ENCODE measurements around the gene ZFP36L2. TPM values are rescaled to one million over a fixed set of nuclear protein-coding genes. Genes with fewer than 3 reads are reported as not detected.

The ZFP36L2 gene
- polyA plus RNA-seq, 2 of the 4 experiments (the other 2 are of a cell fraction) = 10.5 to 17.3 TPM

GRCh38 chr2:43224131-43224570 is 2.3 kb downstream of the ZFP36L2 start (continued):
- TF ChIP-seq HOXB5 (CRISPR knock-in tag; IDR thresholded peaks at IDR 0.05) (0 out of 2 replicates have a peak, but pooled peaks have one; percentile 4), SMC3 (IDR thresholded peaks at IDR 0.05) (peak; percentile 78), RARB (CRISPR knock-in tag; IDR thresholded peaks at IDR 0.05) (no peak), EP300 (IDR thresholded peaks at IDR 0.05) (no peak)
- TF ChIP-seq, protein P1, sequence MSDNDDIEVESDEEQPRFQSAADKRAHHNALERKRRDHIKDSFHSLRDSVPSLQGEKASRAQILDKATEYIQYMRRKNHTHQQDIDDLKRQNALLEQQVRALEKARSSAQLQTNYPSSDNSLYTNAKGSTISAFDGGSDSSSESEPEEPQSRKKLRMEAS (IDR thresholded peaks at IDR 0.05) = peak; percentile 56

- TF ChIP-seq CBX2 (IDR thresholded peaks at IDR 0.05; ENCODE audit: borderline replicate concordance, low read depth) = no peak
- TF ChIP-seq ZSCAN20 (CRISPR knock-in tag; IDR thresholded peaks at IDR 0.05) = no peak
- TF ChIP-seq, protein P2, sequence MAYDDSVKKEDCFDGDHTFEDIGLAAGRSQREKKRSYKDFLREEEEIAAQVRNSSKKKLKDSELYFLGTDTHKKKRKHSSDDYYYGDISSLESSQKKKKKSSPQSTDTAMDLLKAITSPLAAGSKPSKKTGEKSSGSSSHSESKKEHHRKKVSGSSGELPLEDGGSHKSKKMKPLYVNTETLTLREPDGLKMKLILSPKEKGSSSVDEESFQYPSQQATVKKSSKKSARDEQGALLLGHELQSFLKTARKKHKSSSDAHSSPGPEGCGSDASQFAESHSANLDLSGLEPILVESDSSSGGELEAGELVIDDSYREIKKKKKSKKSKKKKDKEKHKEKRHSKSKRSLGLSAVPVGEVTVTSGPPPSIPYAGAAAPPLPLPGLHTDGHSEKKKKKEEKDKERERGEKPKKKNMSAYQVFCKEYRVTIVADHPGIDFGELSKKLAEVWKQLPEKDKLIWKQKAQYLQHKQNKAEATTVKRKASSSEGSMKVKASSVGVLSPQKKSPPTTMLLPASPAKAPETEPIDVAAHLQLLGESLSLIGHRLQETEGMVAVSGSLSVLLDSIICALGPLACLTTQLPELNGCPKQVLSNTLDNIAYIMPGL (CRISPR knock-in tag; IDR thresholded peaks at IDR 0.05; ENCODE audit: borderline replicate concordance) = no peak
- no peak for TF ChIP-seq ESRRA (IDR thresholded peaks at IDR 0.05; ENCODE audit: borderline replicate concordance, low read length)
- no peak for TF ChIP-seq GATA3 (IDR thresholded peaks at IDR 0.05; ENCODE audit: borderline replicate concordance)
- TF ChIP-seq HOXB13 (CRISPR knock-in tag; IDR thresholded peaks at IDR 0.05; ENCODE audit: low read depth) = no peak
- no peak for TF ChIP-seq PBX3 (IDR thresholded peaks at IDR 0.05)
- no peak for TF ChIP-seq CTCF (IDR thresholded peaks at IDR 0.05)
- no peak for TF ChIP-seq ATOH8 (CRISPR knock-in tag; IDR thresholded peaks at IDR 0.05; ENCODE audit: low read depth)
- no peak for TF ChIP-seq EHF (CRISPR knock-in tag; IDR thresholded peaks at IDR 0.05)
- no peak for TF ChIP-seq HOXA7 (CRISPR knock-in tag; IDR thresholded peaks at IDR 0.05)
- TF ChIP-seq ZFP36 (IDR thresholded peaks at IDR 0.05; ENCODE audit: borderline replicate concordance, partially characterized antibody) = no peak
- TF ChIP-seq RAD21 (conservative IDR thresholded peaks at IDR 0.05 in 1 of 2, IDR thresholded peaks at IDR 0.05 in 1 of 2) = no peak
- no peak for TF ChIP-seq JUN (IDR thresholded peaks at IDR 0.05)
- TF ChIP-seq, protein P3, sequence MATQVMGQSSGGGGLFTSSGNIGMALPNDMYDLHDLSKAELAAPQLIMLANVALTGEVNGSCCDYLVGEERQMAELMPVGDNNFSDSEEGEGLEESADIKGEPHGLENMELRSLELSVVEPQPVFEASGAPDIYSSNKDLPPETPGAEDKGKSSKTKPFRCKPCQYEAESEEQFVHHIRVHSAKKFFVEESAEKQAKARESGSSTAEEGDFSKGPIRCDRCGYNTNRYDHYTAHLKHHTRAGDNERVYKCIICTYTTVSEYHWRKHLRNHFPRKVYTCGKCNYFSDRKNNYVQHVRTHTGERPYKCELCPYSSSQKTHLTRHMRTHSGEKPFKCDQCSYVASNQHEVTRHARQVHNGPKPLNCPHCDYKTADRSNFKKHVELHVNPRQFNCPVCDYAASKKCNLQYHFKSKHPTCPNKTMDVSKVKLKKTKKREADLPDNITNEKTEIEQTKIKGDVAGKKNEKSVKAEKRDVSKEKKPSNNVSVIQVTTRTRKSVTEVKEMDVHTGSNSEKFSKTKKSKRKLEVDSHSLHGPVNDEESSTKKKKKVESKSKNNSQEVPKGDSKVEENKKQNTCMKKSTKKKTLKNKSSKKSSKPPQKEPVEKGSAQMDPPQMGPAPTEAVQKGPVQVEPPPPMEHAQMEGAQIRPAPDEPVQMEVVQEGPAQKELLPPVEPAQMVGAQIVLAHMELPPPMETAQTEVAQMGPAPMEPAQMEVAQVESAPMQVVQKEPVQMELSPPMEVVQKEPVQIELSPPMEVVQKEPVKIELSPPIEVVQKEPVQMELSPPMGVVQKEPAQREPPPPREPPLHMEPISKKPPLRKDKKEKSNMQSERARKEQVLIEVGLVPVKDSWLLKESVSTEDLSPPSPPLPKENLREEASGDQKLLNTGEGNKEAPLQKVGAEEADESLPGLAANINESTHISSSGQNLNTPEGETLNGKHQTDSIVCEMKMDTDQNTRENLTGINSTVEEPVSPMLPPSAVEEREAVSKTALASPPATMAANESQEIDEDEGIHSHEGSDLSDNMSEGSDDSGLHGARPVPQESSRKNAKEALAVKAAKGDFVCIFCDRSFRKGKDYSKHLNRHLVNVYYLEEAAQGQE (IDR thresholded peaks at IDR 0.05) = no peak
- no peak for TF ChIP-seq HDAC2 (IDR thresholded peaks at IDR 0.05)
- no peak for TF ChIP-seq NR3C1 (IDR thresholded peaks at IDR 0.05)
- TF ChIP-seq MAZ (IDR thresholded peaks at IDR 0.05; ENCODE audit: borderline replicate concordance, low read depth, low read length) = no peak
- no peaks in the 10 kb centered on the region for H3K9me3 ChIP-seq
- H3K4me3 ChIP-seq = peak overlapping the region; percentile 86
- H3K4me1 ChIP-seq = peaks cover 55% of the 10 kb centered on the region
- DNase-seq (ENCODE audit: low read depth in 1 of 2, low spot score in 1 of 2) (peak in 1 of 2 experiments; percentile 30), FAIRE-seq (no peak), ATAC-seq (no peak)
- WGBS (ENCODE audit: missing lambda C conversion rate) = 51% methylated on average over 4 of the region's 4 CpGs
- peak overlapping the region; percentile 89 to 98 for H3K27ac ChIP-seq
- ChIA-PET POLR2A (interaction anchor here (0.6 to 1.2 kb wide), 2 partner anchors 182 to 356 kb away, joined by 3 to 4 read pairs; no protein-coding TSS in a partner anchor), CTCF (interaction anchor here (0.6 to 11.1 kb wide), 31 partner anchors 9 to 569 kb away, joined by 3 to 163 read pairs (median 5); no protein-coding TSS in a partner anchor)
- H3K4me2 ChIP-seq = peak overlapping the region; percentile 96
Observed at GRCh38 chr2:43223521-43224001, 2.8 kb downstream of the ZFP36L2 start.

Data from A549 (cell line).